Hepatocyte (in vitro differentiated cells): ENCODE data around the gene ST6GAL1. TPM values are rescaled to one million over a fixed set of nuclear protein-coding genes. Genes with fewer than 3 reads are reported as not detected.

Experiments used
- DNase-seq: peaks from one replicate; pipeline ENCODE4 v3.0.0-alpha.2; 2016; ENCODE audit warnings: low spot score
- H2AFZ ChIP-seq: fragments of 200-600 bp; sonication (generic); 2 replicates; pipeline ENCODE4 v1.6.0; 2016; ENCODE audit warnings: antibody characterized with exemption, mild to moderate bottlenecking
- H3K27ac ChIP-seq: fragments of 200-600 bp; sonication (generic); 2 replicates; pipeline ENCODE4 v1.5.1; 2016; ENCODE audit warnings: mild to moderate bottlenecking
- H3K27me3 ChIP-seq: fragments of 200-600 bp; sonication (generic); 2 replicates; pipeline ENCODE4 v1.6.1; 2016
- H3K36me3 ChIP-seq: fragments of 200-600 bp; sonication (generic); replicated peaks from 2 replicates; pipeline ENCODE4 v1.5.1; 2016; ENCODE audit warnings: low read depth; ENCODE audit not compliant: insufficient read depth
- H3K4me1 ChIP-seq: fragments of 200-600 bp; sonication (generic); 2 replicates; pipeline ENCODE4 v1.5.1; 2016; ENCODE audit warnings: mild to moderate bottlenecking, moderate library complexity; ENCODE audit not compliant: insufficient read depth
- H3K4me2 ChIP-seq: fragments of 200-600 bp; sonication (generic); 2 replicates; pipeline ENCODE4 v1.6.0; 2016
- H3K4me3 ChIP-seq: fragments of 200-600 bp; sonication (generic); 2 replicates; pipeline ENCODE4 v1.5.1; 2016; ENCODE audit warnings: mild to moderate bottlenecking
- H3K79me2 ChIP-seq: fragments of 200-600 bp; sonication (generic); 2 replicates; pipeline ENCODE4 v1.6.0; 2017; ENCODE audit warnings: mild to moderate bottlenecking
- H3K9me2 ChIP-seq: fragments of 200-600 bp; sonication (generic); replicated peaks from 2 replicates; pipeline ENCODE4 v1.6.0; 2017; ENCODE audit warnings: mild to moderate bottlenecking; ENCODE audit not compliant: insufficient read depth
- H3K9me3 ChIP-seq: fragments of 200-600 bp; sonication (generic); 2 replicates; pipeline ENCODE4 v1.5.1; 2016; ENCODE audit warnings: low read depth, mild to moderate bottlenecking
- H4K20me1 ChIP-seq: fragments of 200-600 bp; sonication (generic); 2 replicates; pipeline ENCODE4 v1.6.0; 2016; ENCODE audit warnings: mild to moderate bottlenecking; ENCODE audit not compliant: insufficient read depth, poor library complexity, severe bottlenecking
- EZH2 ChIP-seq: fragments of 200-600 bp; sonication (generic); IDR thresholded peaks from 2 replicates; pipeline ENCODE4 v1.6.1; 2016; ENCODE audit warnings: antibody characterized with exemption, mild to moderate bottlenecking, borderline replicate concordance
- EZH2phosphoT487 ChIP-seq: fragments of 200-600 bp; sonication (generic); IDR thresholded peaks from one replicate; pipeline ENCODE4 v1.6.1; 2018; ENCODE audit warnings: antibody characterized with exemption, mild to moderate bottlenecking, low read depth, moderate library complexity; ENCODE audit not compliant: unreplicated experiment, severe bottlenecking
- WGBS: methylation state at CpG from one replicate; pipeline ENCODE4 v1.1.6; 2016; ENCODE audit warnings: low lambda C conversion rate; ENCODE audit errors: missing lambda C conversion rate; 5-methylcytosine and 5-hydroxymethylcytosine counted together
- polyA plus RNA-seq: library from polyadenylated mRNA; unstranded; fragments of >200 nt; fragmentation: Nextera tagmentation; extraction: Ambion mirVana; gene quantifications from 2 replicates; pipeline ENCODE4 v1.2.1, GENCODE V29; 2016
- total RNA-seq: library from RNA; depleted of rRNA; stranded (reverse); fragments of >200 nt; gene quantifications from 2 replicates; pipeline ENCODE4 v1.2.3, GENCODE V29; 2014
- TF ChIP-seq, protein P1 (sequence below): fragments of 200-600 bp; sonication (generic); IDR thresholded peaks from 2 replicates; pipeline ENCODE4 v1.5.1; 2016; ENCODE audit warnings: antibody characterized with exemption, mild to moderate bottlenecking; ENCODE audit not compliant: poor library complexity

The ST6GAL1 gene
- total and polyA plus RNA-seq, 2 experiments from 2014 or later, result 57.5 to 109 TPM

GRCh38 chr3:187085021-187085666 lies 154.8 kb downstream of the ST6GAL1 start:
- no peaks in the 10 kb centered on the region for H3K9me2 ChIP-seq
- H3K4me1 ChIP-seq, result no peaks in the 10 kb centered on the region
- no peak for DNase-seq
- no peak overlapping the region for H3K27ac ChIP-seq
- no peak overlapping the region for H3K4me2 ChIP-seq
- H4K20me1 ChIP-seq, result no peaks in the 10 kb centered on the region
- H3K4me3 ChIP-seq, result no peak overlapping the region
- TF ChIP-seq EZH2 (no peak), EZH2phosphoT487 (no peak)
- TF ChIP-seq, protein P1, sequence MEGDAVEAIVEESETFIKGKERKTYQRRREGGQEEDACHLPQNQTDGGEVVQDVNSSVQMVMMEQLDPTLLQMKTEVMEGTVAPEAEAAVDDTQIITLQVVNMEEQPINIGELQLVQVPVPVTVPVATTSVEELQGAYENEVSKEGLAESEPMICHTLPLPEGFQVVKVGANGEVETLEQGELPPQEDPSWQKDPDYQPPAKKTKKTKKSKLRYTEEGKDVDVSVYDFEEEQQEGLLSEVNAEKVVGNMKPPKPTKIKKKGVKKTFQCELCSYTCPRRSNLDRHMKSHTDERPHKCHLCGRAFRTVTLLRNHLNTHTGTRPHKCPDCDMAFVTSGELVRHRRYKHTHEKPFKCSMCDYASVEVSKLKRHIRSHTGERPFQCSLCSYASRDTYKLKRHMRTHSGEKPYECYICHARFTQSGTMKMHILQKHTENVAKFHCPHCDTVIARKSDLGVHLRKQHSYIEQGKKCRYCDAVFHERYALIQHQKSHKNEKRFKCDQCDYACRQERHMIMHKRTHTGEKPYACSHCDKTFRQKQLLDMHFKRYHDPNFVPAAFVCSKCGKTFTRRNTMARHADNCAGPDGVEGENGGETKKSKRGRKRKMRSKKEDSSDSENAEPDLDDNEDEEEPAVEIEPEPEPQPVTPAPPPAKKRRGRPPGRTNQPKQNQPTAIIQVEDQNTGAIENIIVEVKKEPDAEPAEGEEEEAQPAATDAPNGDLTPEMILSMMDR, result no peak
- H3K79me2 ChIP-seq, result no peaks in the 10 kb centered on the region
- no peaks in the 10 kb centered on the region for H3K36me3 ChIP-seq
- WGBS, result 89% methylated on average over 5 of the region's 5 CpGs
- H3K27me3 ChIP-seq, result no peaks in the 10 kb centered on the region
- no peak overlapping the region for H2AFZ ChIP-seq
- no peaks in the 10 kb centered on the region for H3K9me3 ChIP-seq

DNA sequence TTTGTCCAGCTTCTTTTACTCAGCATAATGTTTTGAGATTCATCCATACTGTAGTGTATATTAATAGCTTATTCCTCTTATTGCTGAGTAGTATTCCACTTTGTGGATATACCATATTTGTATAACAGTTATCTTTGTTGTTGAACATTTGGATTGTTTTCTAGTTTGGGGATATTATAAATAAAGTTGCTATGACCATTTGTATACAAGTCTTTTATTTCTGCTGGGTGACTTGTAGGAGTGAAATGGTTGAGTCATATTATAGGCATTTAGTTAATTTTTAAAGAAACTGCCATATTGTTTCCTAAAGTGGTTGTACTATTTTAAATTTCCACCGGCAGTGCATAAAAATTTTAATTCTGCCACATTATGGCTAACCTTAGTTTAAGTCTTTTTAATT lies 155.6 kb downstream of the ST6GAL1 start:
- Histone ChIP-seq H4K20me1 (no peaks in the 10 kb centered on the region), H3K4me2 (no peak overlapping the region), H3K4me3 (no peak overlapping the region), H3K9me3 (no peaks in the 10 kb centered on the region), H3K27ac (no peak overlapping the region), H3K9me2 (no peaks in the 10 kb centered on the region), H3K4me1 (no peaks in the 10 kb centered on the region), H3K36me3 (no peaks in the 10 kb centered on the region), H2AFZ (no peak overlapping the region), H3K27me3 (no peaks in the 10 kb centered on the region), H3K79me2 (no peaks in the 10 kb centered on the region)
- no peak for DNase-seq
- no peak for TF ChIP-seq EZH2
- no peak for TF ChIP-seq EZH2phosphoT487
- TF ChIP-seq, protein P1, result no peak
- 95% methylated on average over 1 of the region's 1 CpG for WGBS

GRCh38 chr3:187086831-187087230 lies 156.5 kb downstream of the ST6GAL1 start:
- Histone ChIP-seq H3K4me3 (no peak overlapping the region), H3K36me3 (no peaks in the 10 kb centered on the region), H3K4me1 (no peaks in the 10 kb centered on the region), H3K27me3 (no peaks in the 10 kb centered on the region), H3K79me2 (no peaks in the 10 kb centered on the region), H3K4me2 (no peak overlapping the region), H2AFZ (no peak overlapping the region), H3K9me2 (no peaks in the 10 kb centered on the region), H3K27ac (no peak overlapping the region), H4K20me1 (no peaks in the 10 kb centered on the region), H3K9me3 (no peaks in the 10 kb centered on the region)
- 89% methylated on average over 3 of the region's 3 CpGs for WGBS
- TF ChIP-seq EZH2, result no peak
- no peak for DNase-seq

DNA sequence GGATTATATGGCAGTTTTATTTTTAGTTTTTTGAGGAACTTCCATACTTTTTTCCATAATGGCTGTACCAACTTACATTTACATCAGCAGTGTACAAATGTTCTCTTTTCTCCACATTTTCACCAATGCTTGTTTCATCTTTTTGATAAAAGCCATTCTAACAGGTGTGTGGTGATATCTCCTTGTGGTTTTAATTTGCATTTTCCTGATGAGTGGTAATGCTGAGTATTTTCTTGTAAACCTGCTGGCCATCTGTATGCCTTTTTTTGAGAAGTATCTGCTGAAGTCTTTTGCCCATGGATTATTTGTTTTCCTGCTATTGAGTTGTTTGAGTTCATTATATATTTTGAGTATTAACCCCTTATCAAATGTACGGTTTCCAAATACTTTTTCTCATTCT lies 158.4 kb downstream of the ST6GAL1 start:
- no peak for TF ChIP-seq EZH2phosphoT487
- TF ChIP-seq, protein P1, result no peak
- TF ChIP-seq EZH2, result no peak
- Histone ChIP-seq H3K4me2 (no peak overlapping the region), H3K79me2 (no peaks in the 10 kb centered on the region), H3K9me2 (no peaks in the 10 kb centered on the region), H4K20me1 (no peaks in the 10 kb centered on the region), H3K36me3 (no peaks in the 10 kb centered on the region), H2AFZ (no peak overlapping the region), H3K27ac (no peak overlapping the region), H3K4me1 (no peaks in the 10 kb centered on the region), H3K27me3 (no peaks in the 10 kb centered on the region), H3K4me3 (no peak overlapping the region), H3K9me3 (no peaks in the 10 kb centered on the region)
- DNase-seq, result no peak
- WGBS, result 100% methylated on average over 1 of the region's 1 CpG
